Mesendoderm (in vitro differentiated cells): ENCODE measurements around the gene GPATCH3.

Experiments
- DNase-seq: peaks from one replicate; pipeline ENCODE4 v3.0.0; 2013
- H2AK5ac ChIP-seq: 2 replicates; pipeline ENCODE4 v1.6.1; 2013; ENCODE audit warnings: low read length, inconsistent platforms
- H2BK120ac ChIP-seq: 2 replicates; pipeline ENCODE4 v1.6.1; 2013; ENCODE audit warnings: low read depth, mild to moderate bottlenecking, low read length, moderate library complexity, mixed read lengths
- H2BK15ac ChIP-seq: replicated peaks from 2 replicates; pipeline ENCODE4 v1.6.1; 2013; ENCODE audit warnings: low read depth, mild to moderate bottlenecking, moderate library complexity
- H2BK5ac ChIP-seq: 2 replicates; pipeline ENCODE4 v1.6.1; 2013; ENCODE audit warnings: low read length, inconsistent platforms
- H3K18ac ChIP-seq: 2 replicates; pipeline ENCODE4 v1.6.1; 2013; ENCODE audit warnings: mild to moderate bottlenecking, low read length, mixed read lengths
- H3K23ac ChIP-seq: one replicate; pipeline ENCODE4 v1.6.1; 2013; ENCODE audit warnings: low read length
- H3K27ac ChIP-seq: 2 replicates; pipeline ENCODE4 v1.5.1; 2013; ENCODE audit warnings: low read depth, mild to moderate bottlenecking, inconsistent platforms, low read length, moderate library complexity
- H3K27me3 ChIP-seq: 2 replicates; pipeline ENCODE4 v1.6.1; 2013; ENCODE audit warnings: low read length, control low read depth, mild to moderate bottlenecking, inconsistent platforms; ENCODE audit not compliant: insufficient read depth, poor library complexity
- H3K36me3 ChIP-seq: 2 replicates; pipeline ENCODE4 v1.6.1; 2013; ENCODE audit warnings: low read length, inconsistent platforms; ENCODE audit not compliant: control insufficient read depth, insufficient read depth
- H3K4ac ChIP-seq: one replicate; pipeline ENCODE4 v1.6.1; 2013; ENCODE audit warnings: low read depth, mild to moderate bottlenecking, low read length, moderate library complexity
- H3K4me1 ChIP-seq: 2 replicates; pipeline ENCODE4 v1.6.1; 2013; ENCODE audit warnings: low read depth, low read length, inconsistent platforms; ENCODE audit not compliant: control insufficient read depth
- H3K4me2 ChIP-seq: 2 replicates; pipeline ENCODE4 v1.6.1; 2013; ENCODE audit warnings: low read length
- H3K4me3 ChIP-seq: 2 replicates; pipeline ENCODE4 v1.5.1; 2013; ENCODE audit warnings: mild to moderate bottlenecking, low read length
- H3K56ac ChIP-seq: one replicate; pipeline ENCODE4 v1.6.1; 2013; ENCODE audit warnings: low read length
- H3K79me1 ChIP-seq: 2 replicates; pipeline ENCODE4 v1.6.1; 2013; ENCODE audit warnings: low read length, inconsistent platforms
- H3K79me2 ChIP-seq: 2 replicates; pipeline ENCODE4 v1.6.1; 2013; ENCODE audit warnings: mild to moderate bottlenecking, low read length; ENCODE audit not compliant: control insufficient read depth, insufficient read depth
- H3K9ac ChIP-seq: 2 replicates; pipeline ENCODE4 v1.6.1; 2013; ENCODE audit warnings: low read length, inconsistent platforms
- H4K5ac ChIP-seq: one replicate; pipeline ENCODE4 v1.6.1; 2013; ENCODE audit warnings: low read length
- H4K8ac ChIP-seq: one replicate; pipeline ENCODE4 v1.6.1; 2013; ENCODE audit warnings: low read depth, mild to moderate bottlenecking, control low read depth, low read length, moderate library complexity
- WGBS: extraction: QIAGEN DNeasy Blood & Tissue Kit; methylation state at CpG from one replicate; pipeline ENCODE4 v1.1.7; 2013; ENCODE audit warnings: low lambda C conversion rate, missing lambda C conversion rate; ENCODE audit not compliant: insufficient coverage; ENCODE audit errors: extremely low coverage; 5-methylcytosine and 5-hydroxymethylcytosine counted together

Gene GPATCH3

DNA sequence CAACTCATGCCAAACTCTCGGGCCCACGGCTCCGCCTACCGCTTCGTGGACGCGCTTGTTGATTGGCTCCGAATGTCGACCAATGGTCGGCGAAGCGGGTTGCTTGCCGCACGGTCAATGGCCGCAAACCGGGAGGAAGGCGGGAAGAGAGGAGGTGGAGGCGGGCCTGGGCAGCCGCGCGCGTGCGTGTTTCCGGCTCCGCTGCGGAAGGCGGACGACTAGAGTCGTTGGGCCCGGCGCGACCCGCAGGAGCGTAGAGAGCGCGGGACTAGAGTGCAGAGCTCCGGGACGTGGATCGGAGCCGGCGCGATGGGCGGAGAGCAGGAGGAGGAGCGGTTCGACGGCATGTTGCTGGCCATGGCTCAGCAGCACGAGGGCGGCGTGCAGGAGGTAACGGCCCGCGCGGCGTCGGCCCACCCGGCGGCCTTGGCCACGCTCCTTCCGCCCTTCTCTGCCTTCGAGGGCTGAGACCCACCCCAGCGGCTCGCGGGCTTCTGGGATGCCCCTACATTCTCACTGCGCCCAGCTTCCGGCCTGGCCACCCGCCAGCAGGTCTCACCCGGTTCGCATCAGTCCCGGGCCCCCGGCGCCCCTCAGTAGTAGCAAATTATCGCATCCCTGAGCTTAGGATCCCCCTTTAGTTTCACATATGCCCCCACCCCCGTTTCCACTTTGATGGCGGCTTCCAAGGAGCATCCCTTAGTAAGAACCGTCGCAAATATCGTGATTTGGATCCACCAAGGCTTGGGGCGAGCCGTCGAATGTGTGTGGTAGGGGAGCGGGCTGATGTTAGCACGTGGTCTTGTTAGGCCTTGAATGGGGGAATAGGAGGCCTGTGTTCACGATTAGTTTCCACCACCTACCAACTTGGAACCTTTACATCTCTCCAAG, 21.5 kb upstream of the GPATCH3 start, which contains the start of gene NUDC:
TSS of gene NUDC (plus strand) at position 204 of the 891 bp plus-strand sequence. CDS start at position 310, 106 bp downstream.
- Histone ChIP-seq H3K27me3 (no peaks in the 10 kb centered on the region), H2AK5ac (no peak within 1 kb of the TSS), H3K18ac (peak within 1 kb of the TSS; percentile 13), H3K4me1 (peaks cover 5% of the 10 kb centered on the region), H4K8ac (no peak within 1 kb of the TSS), H2BK120ac (no peak within 1 kb of the TSS), H4K5ac (no peak within 1 kb of the TSS), H3K4me2 (peak within 1 kb of the TSS; percentile 43), H3K23ac (peak within 1 kb of the TSS; percentile 75), H2BK15ac (no peak within 1 kb of the TSS), H3K27ac (no peak within 1 kb of the TSS), H3K79me2 (peaks cover 29% of the 10 kb centered on the region), H3K4ac (peak within 1 kb of the TSS; percentile 56), H3K56ac (peak within 1 kb of the TSS; percentile 98), H3K9ac (peak within 1 kb of the TSS; percentile 91), H3K36me3 (peaks cover 3% of the 10 kb centered on the region), H3K79me1 (peaks cover 15% of the 10 kb centered on the region), H2BK5ac (no peak within 1 kb of the TSS), H3K4me3 (peak within 1 kb of the TSS; percentile 74)
- no CpG with 5 or more reads among the region's 83 CpGs for WGBS
- DNase-seq: peak; percentile 99

DNA sequence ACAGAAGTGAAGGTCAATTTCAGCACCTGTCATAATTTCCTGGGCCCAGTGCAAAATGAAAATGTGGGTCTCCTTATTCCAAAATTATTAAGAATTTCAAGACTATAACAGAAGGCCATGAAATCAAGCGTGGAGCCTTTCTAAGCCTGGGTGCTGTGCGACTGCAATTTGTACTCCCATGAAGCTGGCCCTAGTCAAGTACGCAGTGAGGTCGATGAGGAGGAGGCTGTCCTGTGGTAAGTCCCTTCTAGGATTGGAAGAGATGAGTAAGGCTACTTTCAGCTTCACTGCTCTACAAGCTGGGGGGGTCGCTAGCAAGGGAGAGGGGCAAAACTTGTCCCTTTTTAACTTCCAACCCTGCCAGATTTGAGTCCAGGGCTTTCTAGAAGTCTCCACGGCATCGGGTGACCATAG, 20.9 kb upstream of the GPATCH3 start:
- Histone ChIP-seq H4K8ac (no peak overlapping the region), H3K18ac (no peak overlapping the region), H2BK5ac (no peak overlapping the region)

DNA sequence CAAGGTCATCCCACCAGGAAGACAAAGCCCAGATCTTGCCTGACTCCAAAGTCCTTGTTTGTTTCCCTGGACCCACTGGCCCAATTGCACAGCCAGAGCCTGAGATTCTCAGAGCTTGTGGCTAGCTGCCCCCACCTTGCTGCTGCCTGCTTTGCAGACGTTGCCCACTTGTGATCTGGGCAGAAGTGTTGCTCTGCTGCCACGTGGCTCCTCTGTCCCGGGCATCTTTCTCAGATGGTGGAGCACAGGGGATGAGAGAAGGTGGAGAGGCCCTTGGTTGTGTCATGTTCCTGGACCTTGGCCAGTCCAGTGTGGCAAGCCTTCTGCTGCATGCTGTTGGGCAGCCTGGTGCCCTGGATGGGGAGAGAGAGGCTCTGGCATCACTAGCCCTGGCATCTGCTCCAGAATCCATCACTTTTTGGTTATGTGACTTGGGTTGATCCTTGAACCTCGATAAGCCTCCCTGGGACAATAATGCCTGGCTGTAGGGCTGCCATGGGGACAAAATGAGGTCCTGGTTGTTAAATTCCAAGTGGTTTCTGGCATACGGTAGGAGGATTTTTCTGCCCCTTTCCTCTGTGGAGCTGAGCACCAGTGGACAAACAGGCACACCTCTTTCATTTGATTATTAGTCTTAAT, 15.1 kb upstream of the GPATCH3 start:
- no peak for DNase-seq
- H3K9ac ChIP-seq: no peak overlapping the region
- H3K4me3 ChIP-seq: no peak overlapping the region
- no peaks in the 10 kb centered on the region for H3K79me1 ChIP-seq
- H3K4me2 ChIP-seq: no peak overlapping the region
- no peak overlapping the region for H3K27ac ChIP-seq
- H3K23ac ChIP-seq: no peak overlapping the region
- H4K5ac ChIP-seq: no peak overlapping the region
- H3K18ac ChIP-seq: no peak overlapping the region
- no peaks in the 10 kb centered on the region for H3K4me1 ChIP-seq
- H3K56ac ChIP-seq: no peak overlapping the region
- H2BK5ac ChIP-seq: no peak overlapping the region
- H3K79me2 ChIP-seq: no peaks in the 10 kb centered on the region
- WGBS: no CpG with 5 or more reads among the region's 5 CpGs
- H3K4ac ChIP-seq: no peak overlapping the region
- no peak overlapping the region for H2BK15ac ChIP-seq
- no peaks in the 10 kb centered on the region for H3K36me3 ChIP-seq
- no peak overlapping the region for H4K8ac ChIP-seq
- no peak overlapping the region for H2AK5ac ChIP-seq
- no peak overlapping the region for H2BK120ac ChIP-seq
- no peaks in the 10 kb centered on the region for H3K27me3 ChIP-seq

More for the DNA sequence above, 20.9 kb upstream of the GPATCH3 start:
- H2BK120ac ChIP-seq: no peak overlapping the region
- H3K4me3 ChIP-seq: no peak overlapping the region
- H3K9ac ChIP-seq: peak overlapping the region; percentile 19
- H3K23ac ChIP-seq: no peak overlapping the region
- no peak overlapping the region for H3K4ac ChIP-seq
- WGBS: no CpG with 5 or more reads among the region's 7 CpGs
- no peak overlapping the region for H2BK15ac ChIP-seq
- H3K79me2 ChIP-seq: peaks cover 27% of the 10 kb centered on the region
- H3K27ac ChIP-seq: no peak overlapping the region
- H4K5ac ChIP-seq: no peak overlapping the region
- peaks cover 15% of the 10 kb centered on the region for H3K79me1 ChIP-seq
- peaks cover 5% of the 10 kb centered on the region for H3K4me1 ChIP-seq
- no peak overlapping the region for H2AK5ac ChIP-seq
- H3K4me2 ChIP-seq: peak overlapping the region; percentile 27
- H3K56ac ChIP-seq: peak overlapping the region; percentile 42
- H3K36me3 ChIP-seq: peaks cover 3% of the 10 kb centered on the region
- no peak for DNase-seq
- no peaks in the 10 kb centered on the region for H3K27me3 ChIP-seq

DNA sequence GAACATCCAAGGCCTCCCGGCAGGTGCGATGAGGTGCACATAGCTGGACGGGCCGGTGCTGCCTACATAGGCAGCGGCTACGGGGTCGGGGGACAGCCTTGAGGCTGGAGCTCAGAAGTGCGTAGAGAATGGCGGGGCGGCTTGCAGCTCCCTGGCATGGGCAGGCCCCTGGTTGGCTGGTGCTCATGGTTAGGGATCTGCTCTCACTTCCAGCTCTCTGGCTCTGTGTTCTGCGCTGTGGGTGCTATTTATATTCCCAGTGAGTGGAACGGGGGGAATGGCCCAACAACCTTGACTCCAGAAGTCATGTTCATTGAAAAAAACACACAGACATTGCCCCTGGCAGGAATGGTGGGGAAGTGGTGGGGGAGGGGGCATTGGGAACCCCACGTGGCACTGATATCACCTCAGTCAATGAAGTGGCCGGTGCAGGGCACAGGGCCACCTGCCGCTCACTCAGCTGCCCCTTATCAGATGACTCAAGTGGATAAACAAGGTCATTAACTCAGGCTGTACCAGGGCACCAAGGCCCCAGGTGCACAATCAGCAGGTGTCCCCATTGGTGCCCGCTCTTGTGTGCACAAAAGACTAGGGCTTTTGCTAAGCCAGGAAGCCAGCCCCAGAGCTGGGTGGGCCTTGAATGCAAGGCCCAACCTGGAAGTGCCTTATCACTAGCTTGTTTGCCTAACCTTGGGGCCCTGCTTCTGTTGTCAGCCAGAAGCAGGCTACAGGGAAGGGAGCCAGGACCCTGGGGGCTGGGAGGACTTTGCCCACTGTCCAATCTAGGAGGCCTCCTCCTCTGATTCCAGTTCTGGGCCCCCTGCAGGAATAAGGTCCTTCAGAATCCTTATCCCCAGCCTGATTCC, 13.7 kb upstream of the GPATCH3 start, which contains the start of gene NR0B2:
TSS of gene NR0B2 (minus strand) at position 222 of the 866 bp plus-strand sequence. CDS start at position 187, 35 bp downstream.
- no peaks in the 10 kb centered on the region for H3K79me2 ChIP-seq
- no peak within 1 kb of the TSS for H3K18ac ChIP-seq
- H3K27me3 ChIP-seq: no peaks in the 10 kb centered on the region
- no peak for DNase-seq
- H3K4ac ChIP-seq: no peak within 1 kb of the TSS
- H3K4me3 ChIP-seq: no peak within 1 kb of the TSS
- H3K23ac ChIP-seq: no peak within 1 kb of the TSS
- H4K5ac ChIP-seq: no peak within 1 kb of the TSS
- H3K4me1 ChIP-seq: no peaks in the 10 kb centered on the region
- H2AK5ac ChIP-seq: no peak within 1 kb of the TSS
- no peaks in the 10 kb centered on the region for H3K36me3 ChIP-seq
- no peak within 1 kb of the TSS for H3K56ac ChIP-seq
- no peak within 1 kb of the TSS for H2BK15ac ChIP-seq
- WGBS: no CpG with 5 or more reads among the region's 16 CpGs
- H4K8ac ChIP-seq: no peak within 1 kb of the TSS
- H3K27ac ChIP-seq: no peak within 1 kb of the TSS
- no peak within 1 kb of the TSS for H2BK120ac ChIP-seq
- H3K79me1 ChIP-seq: no peaks in the 10 kb centered on the region
- no peak within 1 kb of the TSS for H2BK5ac ChIP-seq
- no peak within 1 kb of the TSS for H3K9ac ChIP-seq
- no peak within 1 kb of the TSS for H3K4me2 ChIP-seq

DNA sequence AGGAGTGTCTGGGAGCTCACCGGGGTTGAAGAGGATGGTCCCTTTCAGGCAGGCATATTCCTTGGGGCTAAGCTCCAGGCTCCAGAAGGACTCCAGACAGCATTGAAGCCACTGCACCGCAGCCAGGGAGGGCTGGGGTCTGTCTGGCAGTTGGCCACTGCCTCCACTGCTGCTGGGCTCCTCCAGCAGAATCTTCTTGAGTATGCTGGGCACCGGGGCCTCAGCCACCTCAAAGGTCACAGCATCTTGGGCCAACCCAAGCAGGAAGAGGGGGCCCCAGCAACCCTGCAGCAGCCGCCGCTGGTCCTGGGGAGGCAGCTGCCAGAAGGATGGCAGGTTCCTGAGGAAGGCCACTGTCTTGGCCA, 13.1 kb upstream of the GPATCH3 start:
- H3K4me2 ChIP-seq: no peak overlapping the region
- H3K4me1 ChIP-seq: no peaks in the 10 kb centered on the region
- H3K27ac ChIP-seq: no peak overlapping the region
- no CpG with 5 or more reads among the region's 5 CpGs for WGBS
- H2BK120ac ChIP-seq: no peak overlapping the region
- H2AK5ac ChIP-seq: no peak overlapping the region
- no peak overlapping the region for H2BK5ac ChIP-seq
- H3K56ac ChIP-seq: no peak overlapping the region
- H3K4me3 ChIP-seq: no peak overlapping the region
- DNase-seq: no peak
- no peak overlapping the region for H3K18ac ChIP-seq
- no peak overlapping the region for H3K23ac ChIP-seq
- no peak overlapping the region for H3K4ac ChIP-seq
- no peak overlapping the region for H3K9ac ChIP-seq
- no peaks in the 10 kb centered on the region for H3K79me1 ChIP-seq
- no peak overlapping the region for H4K5ac ChIP-seq
- no peaks in the 10 kb centered on the region for H3K79me2 ChIP-seq
- H2BK15ac ChIP-seq: no peak overlapping the region
- no peaks in the 10 kb centered on the region for H3K36me3 ChIP-seq
- H3K27me3 ChIP-seq: no peaks in the 10 kb centered on the region
- no peak overlapping the region for H4K8ac ChIP-seq
